Upper lobe of left lung (tissue), 6 donors: ENCODE data around the gene SPSB1. TPM values are rescaled to one million over a fixed set of nuclear protein-coding genes. Genes with fewer than 3 reads are reported as not detected.

Experiments used
- ATAC-seq, 2 donors: fragments of 200-7000 bp; cut with Tn5 transposase; one replicate each; pipeline ENCODE4 v1.9.1; 2022; ENCODE audit warnings: mild to moderate bottlenecking in 2 of 2, moderate library complexity in 2 of 2; ENCODE audit not compliant: low FRiP score in 2 of 2
- DNase-seq, 2 donors: peaks; one replicate each; pipeline ENCODE4 v3.0.0-alpha.2; 2019 to 2020
- H3K27ac ChIP-seq, 4 donors: fragments of 200-600 bp; sonication (generic); one replicate each; pipeline ENCODE4 v1.5.1; 2016 to 2019
- H3K27me3 ChIP-seq, 4 donors: fragments of 200-600 bp; sonication (generic); one replicate each; pipeline ENCODE4 v1.5.1; 2017 to 2019
- H3K36me3 ChIP-seq, 4 donors: fragments of 200-600 bp; sonication (generic); one replicate each; pipeline ENCODE4 v1.5.1; 2016 to 2019
- H3K4me1 ChIP-seq, 4 donors: fragments of 200-600 bp; sonication (generic); one replicate each; pipeline ENCODE4 v1.5.1; 2018 to 2019
- H3K4me3 ChIP-seq, 4 donors: fragments of 200-600 bp; sonication (generic); one replicate each; pipeline ENCODE4 v1.5.1; 2017 to 2019; ENCODE audit warnings: mild to moderate bottlenecking in 2 of 4, moderate library complexity in 1 of 4
- H3K9me3 ChIP-seq, 4 donors: fragments of 200-600 bp; sonication (generic); one replicate each; pipeline ENCODE4 v1.5.1; 2018 to 2019
- CTCF ChIP-seq, 6 experiments: fragments of 450-650 bp in 4 of 6; fragments of 200-600 bp in 2 of 6; sonication (generic) in 2 of 6; IDR thresholded peaks; one replicate each; pipeline ENCODE4 v1.5.1; 2016 to 2019; ENCODE audit warnings: antibody characterized with exemption in 6 of 6
- EP300 ChIP-seq, 4 donors: sonication (generic); formaldehyde crosslinking; IDR thresholded peaks; one replicate each; pipeline ENCODE4 v1.5.1; 2017; ENCODE audit warnings: antibody characterized with exemption in 4 of 4, control low read depth in 2 of 4
- POLR2A ChIP-seq, 4 donors: fragments of 450-650 bp; IDR thresholded peaks; one replicate each; pipeline ENCODE4 v1.5.1; 2016 to 2017; ENCODE audit warnings: antibody characterized with exemption in 4 of 4, mild to moderate bottlenecking in 2 of 4
- POLR2AphosphoS5 ChIP-seq, 2 donors: sonication (generic); formaldehyde crosslinking; IDR thresholded peaks; one replicate each; pipeline ENCODE4 v1.5.1; 2017; ENCODE audit warnings: antibody characterized with exemption in 2 of 2
- WGBS, 2 donors: methylation state at CpG; one replicate each; pipeline ENCODE4 v1.1.5; 2017 to 2018; 5-methylcytosine and 5-hydroxymethylcytosine counted together
- total RNA-seq, 6 donors: library from RNA; depleted of rRNA in 4 of 6; stranded (reverse); fragments of >200 nt in 4 of 6; gene quantifications; one replicate each; pipeline versions ENCODE4 v1.1.0 to v1.2.1, GENCODE V29; 2016 to 2021
- donor health status: DM: no; HTN: no; CAD: no; lungs with moderate emphysema.
- donor health status: DM: no; HTN: yes; CAD: no; lungs with severe emphysema.

The SPSB1 gene
- total RNA-seq, 6 donors from 2014 or later: 21.0 to 49.1 (median 30.3) TPM

- no peak for ATAC-seq
- no peak overlapping the region for H3K27ac ChIP-seq
- peak in 1 of 2 donors; percentile 79 for DNase-seq
- no peaks in the 10 kb centered on the region for H3K27me3 ChIP-seq
- H3K9me3 ChIP-seq: no peaks in the 10 kb centered on the region
- WGBS, 2 donors: 93 to 98% methylated on average over 31 to 46 of the region's 50 CpGs
- peaks cover 6 to 63% (median 50%) of the 10 kb centered on the region in 4 donors for H3K36me3 ChIP-seq
- TF ChIP-seq POLR2AphosphoS5 (IDR thresholded peaks at IDR 0.05): no peak
- no peak for TF ChIP-seq POLR2A (IDR thresholded peaks at IDR 0.05)
- TF ChIP-seq CTCF (IDR thresholded peaks at IDR 0.05): no peak
- TF ChIP-seq EP300 (IDR thresholded peaks at IDR 0.05): no peak
- H3K4me1 ChIP-seq: peaks cover 4 to 7% (median 5%) of the 10 kb centered on the region in 4 donors
- H3K4me3 ChIP-seq: no peak overlapping the region
These were observed 28.5 kb upstream of the SPSB1 start for GRCh38 chr1:9263984-9264872.

- ATAC-seq: no peak
- H3K36me3 ChIP-seq: peaks cover 6 to 71% (median 55%) of the 10 kb centered on the region in 4 donors
- WGBS, 2 donors: 96 to 97% methylated on average over 10 of the region's 10 CpGs
These were observed 27.7 kb upstream of the SPSB1 start for GRCh38 chr1:9265037-9265436.

DNA sequence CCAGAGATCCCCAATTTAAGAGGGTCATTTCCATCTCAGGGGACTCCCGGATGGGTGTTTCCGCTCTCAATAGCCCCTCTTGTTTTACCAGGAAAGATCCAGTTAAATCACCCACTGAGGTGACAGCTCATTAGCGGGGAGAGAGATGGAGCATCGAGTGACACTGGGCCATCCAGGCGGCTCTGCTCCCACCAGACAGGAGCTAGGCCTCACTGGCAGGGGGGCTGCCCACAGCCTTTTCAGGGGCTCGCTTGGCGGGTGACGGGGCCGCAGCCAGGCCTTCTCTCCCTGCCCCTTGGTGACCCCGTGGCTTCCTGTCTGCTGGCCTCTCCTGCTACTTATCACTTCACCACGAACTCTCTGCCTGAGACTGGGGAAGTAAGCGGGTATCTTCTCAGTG lies 26.7 kb upstream of the SPSB1 start:
- ATAC-seq (no peak), DNase-seq (no peak)
- 76 to 80% methylated on average over 12 of the region's 12 CpGs for WGBS, 2 donors
- TF ChIP-seq EP300 (IDR thresholded peaks at IDR 0.05) (no peak), POLR2AphosphoS5 (IDR thresholded peaks at IDR 0.05) (no peak), POLR2A (IDR thresholded peaks at IDR 0.05) (no peak), CTCF (IDR thresholded peaks at IDR 0.05) (no peak)
- H3K4me1 ChIP-seq: peaks cover 4 to 7% (median 5%) of the 10 kb centered on the region in 4 donors
- no peak overlapping the region for H3K4me3 ChIP-seq
- no peak overlapping the region for H3K27ac ChIP-seq
- H3K36me3 ChIP-seq: peaks cover 6 to 76% (median 56%) of the 10 kb centered on the region in 4 donors
- no peaks in the 10 kb centered on the region for H3K9me3 ChIP-seq
- H3K27me3 ChIP-seq: no peaks in the 10 kb centered on the region

More at GRCh38 chr1:9265037-9265436, 27.7 kb upstream of the SPSB1 start:
- no peak overlapping the region for H3K27ac ChIP-seq
- no peak for DNase-seq
- no peak for TF ChIP-seq CTCF (IDR thresholded peaks at IDR 0.05)
- TF ChIP-seq EP300 (IDR thresholded peaks at IDR 0.05): no peak
- no peak for TF ChIP-seq POLR2AphosphoS5 (IDR thresholded peaks at IDR 0.05)
- TF ChIP-seq POLR2A (IDR thresholded peaks at IDR 0.05): no peak
- no peak overlapping the region for H3K4me3 ChIP-seq
- no peaks in the 10 kb centered on the region for H3K9me3 ChIP-seq
- H3K27me3 ChIP-seq: no peaks in the 10 kb centered on the region
- H3K4me1 ChIP-seq: peaks cover 4 to 7% (median 5%) of the 10 kb centered on the region in 4 donors

GRCh38 chr1:9267352-9267686 lies 25.4 kb upstream of the SPSB1 start:
- H3K27me3 ChIP-seq: no peaks in the 10 kb centered on the region
- peaks cover 4 to 7% (median 5%) of the 10 kb centered on the region in 4 donors for H3K4me1 ChIP-seq
- H3K4me3 ChIP-seq: no peak overlapping the region
- H3K27ac ChIP-seq: no peak overlapping the region
- ATAC-seq: no peak
- TF ChIP-seq CTCF (IDR thresholded peaks at IDR 0.05): peak in 1 of 6 experiments; percentile 0
- TF ChIP-seq EP300 (IDR thresholded peaks at IDR 0.05): no peak
- DNase-seq: no peak
- WGBS, 2 donors: 87% methylated on average over 7 of the region's 7 CpGs
- H3K36me3 ChIP-seq: peaks cover 6 to 63% (median 51%) of the 10 kb centered on the region in 4 donors
- H3K9me3 ChIP-seq: no peaks in the 10 kb centered on the region
